ENCODE results near the gene ATP2B3.

GRCh38 chrX:153590961-153591956 lies 73.8 kb downstream of the ATP2B3 start:
- TF ChIP-seq, protein P1, sequence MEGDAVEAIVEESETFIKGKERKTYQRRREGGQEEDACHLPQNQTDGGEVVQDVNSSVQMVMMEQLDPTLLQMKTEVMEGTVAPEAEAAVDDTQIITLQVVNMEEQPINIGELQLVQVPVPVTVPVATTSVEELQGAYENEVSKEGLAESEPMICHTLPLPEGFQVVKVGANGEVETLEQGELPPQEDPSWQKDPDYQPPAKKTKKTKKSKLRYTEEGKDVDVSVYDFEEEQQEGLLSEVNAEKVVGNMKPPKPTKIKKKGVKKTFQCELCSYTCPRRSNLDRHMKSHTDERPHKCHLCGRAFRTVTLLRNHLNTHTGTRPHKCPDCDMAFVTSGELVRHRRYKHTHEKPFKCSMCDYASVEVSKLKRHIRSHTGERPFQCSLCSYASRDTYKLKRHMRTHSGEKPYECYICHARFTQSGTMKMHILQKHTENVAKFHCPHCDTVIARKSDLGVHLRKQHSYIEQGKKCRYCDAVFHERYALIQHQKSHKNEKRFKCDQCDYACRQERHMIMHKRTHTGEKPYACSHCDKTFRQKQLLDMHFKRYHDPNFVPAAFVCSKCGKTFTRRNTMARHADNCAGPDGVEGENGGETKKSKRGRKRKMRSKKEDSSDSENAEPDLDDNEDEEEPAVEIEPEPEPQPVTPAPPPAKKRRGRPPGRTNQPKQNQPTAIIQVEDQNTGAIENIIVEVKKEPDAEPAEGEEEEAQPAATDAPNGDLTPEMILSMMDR (IDR thresholded peaks at IDR 0.05): no peak
- no peak for TF ChIP-seq SIN3A (IDR thresholded peaks at IDR 0.05; ENCODE audit: borderline replicate concordance, insufficient read depth, low read depth, low read length)

Data from Panc1 (cell line).